H1 (cell line): Measurements from ENCODE around the gene CEMIP2. TPM values are rescaled to one million over a fixed set of nuclear protein-coding genes. Genes with fewer than 3 reads are reported as not detected.
A peak's percentile ranks its signal among the peaks of the same experiment; 100 is the strongest.

Experiments
- ASH2L ChIP-seq: fragments of 200-600, 300-600 bp; sonication (generic); IDR thresholded peaks from one replicate; pipeline ENCODE4 v1.7.1; 2017; ENCODE audit warnings: low read length
- polyA plus RNA-seq, 7 experiments: library from polyadenylated mRNA; depleted of rRNA in 3 of 7; stranded (reverse) in 5 of 7; unstranded in 2 of 7; fragments of >200 nt in 5 of 7; fragments of 200-250 nt in 2 of 7; gene quantifications; 1 replicate in 5 of 7; 2 replicates in 1 of 7; 4 replicates in 1 of 7; pipeline versions ENCODE4 v1.2.1 to v1.2.3, GENCODE V29; 2011 to 2013; ENCODE audit warnings: missing spikeins in 2 of 7, mixed read lengths in 2 of 7
- total RNA-seq: library from RNA; stranded (reverse); fragmentation: NEBNext Ultra II Directional; extraction: Animal tissue kit (Norgen Biotek cat#: 25700); gene quantifications from 2 replicates; pipeline ENCODE4 v1.2.1, GENCODE V29; 2021

Gene CEMIP2
- total and polyA plus RNA-seq, 2 of the 8 experiments (the other 6 are each of a cell fraction or from before 2014, with no cell fraction given): 25.2 to 52.1 TPM

GRCh38 chr9:71758277-71758676 is 10.0 kb downstream of the CEMIP2 start (continued):
- peak; percentile 36 for TF ChIP-seq ASH2L
- TF ChIP-seq, all 59 proteins: peak for 15
